NCI-H1694 (cell line): Measurements from ENCODE around the gene SLC9A9.

Experiments used
- DNase-seq: peaks from one replicate; lab custom pipeline; 2025; lab: John Stamatoyannopoulos, UW

SLC9A9 gene

GRCh38 chr3:143600756-143601718 lies 247.2 kb downstream of the SLC9A9 start:
- DNase-seq = no peak

- no peak for DNase-seq
These were observed 250.3 kb downstream of the SLC9A9 start for GRCh38 chr3:143597774-143598652.

GRCh38 chr3:143596957-143597642 lies 251.2 kb downstream of the SLC9A9 start:
- no peak for DNase-seq

GRCh38 chr3:143595456-143596077 lies 252.7 kb downstream of the SLC9A9 start:
- no peak for DNase-seq

GRCh38 chr3:143594206-143594605 lies 254.1 kb downstream of the SLC9A9 start:
- no peak for DNase-seq

DNA sequence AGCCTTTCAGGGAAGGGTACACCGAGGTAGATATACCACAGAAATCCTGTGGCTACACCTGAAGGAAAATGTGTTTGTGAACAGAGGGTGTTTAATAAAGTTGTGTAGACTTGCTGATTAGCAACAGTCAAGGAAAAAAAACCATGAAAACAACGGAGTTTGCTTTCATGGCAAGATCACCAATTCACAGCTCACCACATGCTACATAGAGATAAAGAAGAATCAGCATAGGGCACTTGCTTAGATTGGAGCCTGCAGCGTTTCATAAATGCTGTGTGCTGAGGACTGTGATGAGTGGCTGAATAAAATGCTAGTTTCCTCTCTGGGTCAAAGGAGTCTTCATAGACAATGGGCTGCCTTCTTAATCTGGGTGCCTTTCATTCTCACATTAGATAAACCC lies 257.6 kb downstream of the SLC9A9 start:
- no peak for DNase-seq

DNA sequence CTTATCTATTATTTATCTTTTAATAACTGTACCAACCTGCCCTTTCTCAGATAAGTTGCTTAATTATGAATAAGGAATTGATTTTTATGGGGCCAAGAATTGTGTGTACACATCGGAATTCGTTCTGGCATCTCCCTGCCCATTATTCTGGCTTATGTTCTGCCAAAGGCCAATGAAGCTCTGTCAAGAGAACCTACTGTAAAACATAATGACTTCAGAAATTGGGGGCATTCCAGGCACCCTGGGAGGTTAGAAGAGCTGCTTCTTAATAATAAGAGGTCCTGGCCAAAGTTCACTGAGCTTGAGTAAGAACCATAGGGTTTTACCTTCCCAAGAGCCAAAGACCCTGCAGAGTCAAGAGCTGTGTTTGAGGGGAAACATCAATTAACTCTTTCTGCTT lies 261.7 kb downstream of the SLC9A9 start:
- DNase-seq = no peak

- no peak for DNase-seq
These were observed 262.4 kb downstream of the SLC9A9 start for GRCh38 chr3:143585720-143586456.

DNA sequence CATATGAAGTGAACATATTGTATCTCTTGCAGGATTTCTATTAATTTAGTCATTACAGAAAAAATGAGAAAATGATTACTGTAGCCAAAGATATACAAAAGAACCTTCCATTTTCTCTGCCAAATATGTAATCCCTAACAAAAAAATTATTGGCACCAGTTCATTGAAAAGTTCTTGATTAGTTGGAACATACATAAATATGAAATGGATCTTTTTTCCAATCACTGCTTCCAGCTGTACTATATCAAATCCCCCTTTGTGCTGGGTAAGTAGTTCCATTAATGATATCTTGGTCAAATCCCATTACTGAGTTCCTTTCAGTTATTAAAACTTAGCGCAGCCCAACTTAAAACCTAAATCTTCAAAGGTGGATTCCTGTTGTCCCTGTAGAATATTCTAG lies 263.8 kb downstream of the SLC9A9 start:
- DNase-seq = no peak

- no peak for DNase-seq
These were observed 266.1 kb downstream of the SLC9A9 start for GRCh38 chr3:143581972-143582722.

GRCh38 chr3:143578810-143579435 lies 269.3 kb downstream of the SLC9A9 start:
- no peak for DNase-seq

DNA sequence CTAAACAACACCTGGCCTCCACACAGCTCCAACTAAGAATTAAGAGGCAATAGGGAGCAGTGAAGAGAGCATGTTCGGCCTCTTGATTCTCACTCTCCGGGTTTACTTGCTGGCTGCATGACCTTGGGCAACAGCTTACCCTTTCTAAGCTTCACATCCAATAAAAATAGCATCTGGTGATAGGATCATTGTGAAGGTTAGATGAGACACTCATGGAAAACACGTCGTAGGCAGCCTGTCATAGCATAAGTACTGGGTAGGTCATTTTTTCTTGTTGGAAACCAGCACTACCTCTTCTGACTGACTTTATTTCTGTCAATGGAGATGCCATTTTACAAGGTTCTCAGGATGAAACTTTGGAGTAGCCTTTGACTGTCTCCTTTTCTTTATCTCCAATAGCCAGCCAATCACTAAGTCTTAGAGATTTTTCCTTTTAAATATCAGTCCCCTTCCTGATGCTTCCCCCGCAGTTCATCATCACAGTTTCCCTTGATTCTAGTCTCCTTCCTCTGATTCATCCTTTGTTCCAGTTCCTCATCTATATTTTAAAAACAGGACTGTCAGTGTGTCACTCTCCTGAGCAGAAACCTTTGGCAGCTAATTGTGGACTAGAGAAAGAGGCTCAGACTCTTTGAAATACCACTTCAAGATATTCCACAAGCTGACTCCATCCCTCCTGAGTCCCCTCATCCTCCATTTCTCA lies 271.5 kb downstream of the SLC9A9 start:
- no peak for DNase-seq

- DNase-seq = no peak
These were observed 273.3 kb downstream of the SLC9A9 start for GRCh38 chr3:143574933-143575332.

GRCh38 chr3:143573610-143574303 lies 274.5 kb downstream of the SLC9A9 start:
- no peak for DNase-seq

DNA sequence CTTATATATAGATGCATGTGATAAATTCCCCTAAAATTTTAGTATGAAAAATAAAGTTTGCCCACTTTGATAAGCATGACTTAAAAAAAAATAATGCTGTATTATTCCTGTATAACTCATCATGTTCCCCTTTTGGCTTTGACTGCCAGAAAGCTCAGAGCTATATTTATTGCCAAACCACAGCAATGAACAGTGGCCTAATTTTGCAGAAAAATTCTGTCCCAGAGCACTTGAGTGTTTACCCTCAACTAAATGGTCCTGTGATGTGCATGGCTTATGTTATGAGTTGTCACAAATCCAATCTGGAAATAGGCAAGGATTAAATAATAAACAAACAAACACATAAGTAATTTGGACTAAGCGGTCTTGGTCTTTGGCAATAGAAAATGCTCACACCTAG lies 276.7 kb downstream of the SLC9A9 start:
- DNase-seq = no peak

GRCh38 chr3:143567823-143568222 lies 280.4 kb downstream of the SLC9A9 start:
- no peak for DNase-seq

DNA sequence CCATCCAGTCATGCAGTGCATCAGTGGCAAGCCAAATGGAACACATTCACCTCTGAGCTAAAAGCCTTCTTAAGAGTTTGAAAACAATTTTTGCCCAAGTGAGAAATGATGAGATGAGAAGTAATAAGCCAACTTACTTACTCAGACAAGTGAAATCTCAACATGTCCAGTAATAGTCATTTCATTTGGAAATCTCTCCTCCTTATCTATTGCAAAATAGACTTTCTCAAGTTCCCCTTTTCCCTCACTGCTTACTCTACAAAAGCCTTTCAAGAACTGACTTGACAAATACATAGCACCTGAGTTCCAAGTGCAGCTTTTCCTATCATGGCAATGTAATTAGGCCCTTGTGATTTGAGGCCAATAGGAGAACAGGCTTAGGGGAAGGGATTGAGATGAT lies 282.3 kb downstream of the SLC9A9 start:
- no peak for DNase-seq

DNA sequence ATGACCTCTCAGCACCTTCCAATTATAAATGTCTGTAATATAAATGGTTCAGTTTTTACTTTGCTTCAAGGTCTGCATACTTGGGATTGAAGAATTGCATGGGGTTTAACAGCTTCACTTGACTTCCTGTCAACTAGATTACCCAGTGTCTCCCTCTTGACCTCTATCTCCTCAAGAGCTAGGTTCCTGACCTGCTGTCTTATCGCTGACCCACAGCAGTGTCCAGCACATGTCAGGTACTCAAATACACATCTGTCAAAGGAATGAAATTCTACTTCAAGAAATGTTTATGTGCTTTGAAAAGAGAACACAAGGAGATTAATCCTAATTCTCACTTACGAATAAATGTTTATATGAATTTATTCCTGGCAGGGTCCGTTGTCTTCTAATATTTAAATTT lies 284.5 kb downstream of the SLC9A9 start:
- DNase-seq = no peak

DNA sequence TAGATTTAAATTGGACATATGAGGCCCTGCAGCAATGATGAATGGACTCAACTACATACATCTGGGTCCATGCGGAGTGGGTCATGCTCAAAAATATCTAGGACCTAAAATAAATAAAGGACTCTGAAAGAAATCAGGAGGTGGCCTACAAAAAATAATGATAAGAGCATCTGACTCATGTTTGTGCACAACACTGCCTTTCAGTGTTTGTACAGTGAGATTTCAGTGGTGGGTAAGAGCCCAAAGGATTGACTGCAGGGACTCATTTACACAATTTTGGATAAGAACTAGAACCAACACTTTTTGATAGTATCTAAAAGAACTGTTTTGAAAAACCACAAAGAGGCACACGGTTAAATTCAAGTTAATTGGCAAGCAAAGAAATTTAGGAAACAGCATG lies 285.5 kb downstream of the SLC9A9 start:
- DNase-seq = no peak
